Measurements from ENCODE around the gene OR2T8. TPM values are rescaled to one million over a fixed set of nuclear protein-coding genes. Genes with fewer than 3 reads are reported as not detected.

The OR2T8 gene, protein sequence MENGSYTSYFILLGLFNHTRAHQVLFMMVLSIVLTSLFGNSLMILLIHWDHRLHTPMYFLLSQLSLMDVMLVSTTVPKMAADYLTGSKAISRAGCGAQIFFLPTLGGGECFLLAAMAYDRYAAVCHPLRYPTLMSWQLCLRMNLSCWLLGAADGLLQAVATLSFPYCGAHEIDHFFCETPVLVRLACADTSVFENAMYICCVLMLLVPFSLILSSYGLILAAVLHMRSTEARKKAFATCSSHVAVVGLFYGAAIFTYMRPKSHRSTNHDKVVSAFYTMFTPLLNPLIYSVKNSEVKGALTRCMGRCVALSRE
- total RNA-seq (under 1 TPM in 1 of 2 donors, not detected in 1; 0.70 TPM), polyA plus RNA-seq (not detected)

DNA sequence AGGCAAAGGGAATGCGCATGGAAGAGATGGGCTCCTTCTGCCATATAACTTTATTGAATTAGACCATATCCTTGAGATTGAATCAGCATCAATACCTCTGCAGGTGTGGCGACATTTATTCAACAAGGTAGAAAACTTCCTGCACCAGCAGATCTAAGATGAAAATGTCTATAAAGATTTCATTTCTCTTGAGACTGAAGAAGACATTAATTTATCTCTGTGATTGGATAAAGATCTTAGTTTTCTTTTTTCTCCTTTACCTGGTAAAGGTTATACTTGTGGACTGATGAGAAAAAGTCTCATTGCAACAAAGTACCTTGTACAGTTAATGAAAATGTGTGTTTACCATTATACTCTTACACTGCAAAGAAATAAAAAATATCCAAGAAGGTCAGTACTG lies at the start of gene OR2T8:
OR2T8 (plus strand) TSS at position 301 of the 400 bp plus-strand sequence. CDS start 766 bp downstream, outside the sequence.
- Histone ChIP-seq H3K4me1 (ENCODE audit: control insufficient read depth in 4 of 4, insufficient read depth in 4 of 4, low read length in 3 of 4) (no peaks in the 10 kb centered on the region), H3K27me3 (ENCODE audit: control insufficient read depth in 4 of 4, insufficient read depth in 4 of 4, low read length in 3 of 4) (no peaks in the 10 kb centered on the region), H3K9ac (ENCODE audit: low read depth in 1 of 2, low read length in 2 of 2) (no peak within 1 kb of the TSS), H3K36me3 (ENCODE audit: control insufficient read depth in 4 of 4, insufficient read depth in 3 of 4, low read depth in 1 of 4, low read length in 3 of 4) (no peaks in the 10 kb centered on the region), H3K9me3 (ENCODE audit: control insufficient read depth in 4 of 4, low read length in 3 of 4) (no peaks in the 10 kb centered on the region), H3K4me3 (ENCODE audit: low read depth in 1 of 3, low read length in 3 of 3) (no peak within 1 kb of the TSS), H3K27ac (ENCODE audit: low read depth in 1 of 2, low read length in 2 of 2) (no peak within 1 kb of the TSS)
- WGBS = 80% methylated on average over 2 of the region's 2 CpGs
- no peak for DNase-seq (ENCODE audit: low spot score)
- TF ChIP-seq HNF4A (conservative IDR thresholded peaks at IDR 0.05) (no peak), CTCF (IDR thresholded peaks at IDR 0.05; ENCODE audit: low read depth, low read length, missing input control) (no peak), NR2F2 (IDR thresholded peaks at IDR 0.05) (no peak), RXRA (IDR thresholded peaks at IDR 0.05) (no peak), ATF3 (IDR thresholded peaks at IDR 0.05) (no peak), ZBTB33 (IDR thresholded peaks at IDR 0.05) (no peak), FOXA1 (IDR thresholded peaks at IDR 0.05) (no peak), JUND (IDR thresholded peaks at IDR 0.05) (no peak), SP1 (IDR thresholded peaks at IDR 0.05) (no peak), TAF1 (conservative IDR thresholded peaks at IDR 0.05) (no peak), MAX (IDR thresholded peaks at IDR 0.05) (no peak)

GRCh38 chr1:247883346-247883745 lies 36.7 kb upstream of the OR2T8 start:
- H3K27ac ChIP-seq (ENCODE audit: low read depth in 1 of 2, low read length in 2 of 2) = no peak overlapping the region
- 80% methylated on average over 9 of the region's 9 CpGs for WGBS

More at GRCh38 chr1:247883346-247883745, 36.7 kb upstream of the OR2T8 start:
- H3K36me3 ChIP-seq (ENCODE audit: control insufficient read depth in 4 of 4, insufficient read depth in 3 of 4, low read depth in 1 of 4, low read length in 3 of 4) = no peaks in the 10 kb centered on the region
- H3K4me3 ChIP-seq (ENCODE audit: low read depth in 1 of 3, low read length in 3 of 3) = no peak overlapping the region
- TF ChIP-seq NR2F2 (IDR thresholded peaks at IDR 0.05) = no peak
- no peak for TF ChIP-seq EGR1 (IDR thresholded peaks at IDR 0.05; ENCODE audit: low read depth in 2 of 2)
- no peak for TF ChIP-seq ATF3 (IDR thresholded peaks at IDR 0.05)
- H3K4me1 ChIP-seq (ENCODE audit: control insufficient read depth in 4 of 4, insufficient read depth in 4 of 4, low read length in 3 of 4) = no peaks in the 10 kb centered on the region
- DNase-seq (ENCODE audit: low spot score) = no peak
- H3K9ac ChIP-seq (ENCODE audit: low read depth in 1 of 2, low read length in 2 of 2) = no peak overlapping the region
- H3K27me3 ChIP-seq (ENCODE audit: control insufficient read depth in 4 of 4, insufficient read depth in 4 of 4, low read length in 3 of 4) = peaks cover 0 to 3% (median 0%) of the 10 kb centered on the region in 4 donors
- peaks cover 0 to 3% (median 0%) of the 10 kb centered on the region in 4 donors for H3K9me3 ChIP-seq (ENCODE audit: control insufficient read depth in 4 of 4, low read length in 3 of 4)

Data from liver (tissue), 9 donors.